H1 (cell line): Measurements from ENCODE around the gene KCNRG. TPM values are rescaled to one million over a fixed set of nuclear protein-coding genes. Genes with fewer than 3 reads are reported as not detected.
"Not testable (repeated sequence)": the region's sequence is repeated elsewhere in the genome, so short reads cannot be mapped to it uniquely, and the experiment has no call there.

Experiments
- CTCF ChIA-PET: fragments of 300-600 bp; sonication (Branson Sonifier 250); formaldehyde crosslinking; loops from one replicate; lab custom pipeline; 2021; ENCODE audit not compliant: partially characterized antibody; lab: Charles Lee
- POLR2A ChIA-PET: fragments of 300-600 bp; sonication (Branson Sonifier 250); formaldehyde crosslinking; loops from one replicate; lab custom pipeline; 2021; ENCODE audit warnings: inconsistent platforms; ENCODE audit not compliant: partially characterized antibody; lab: Charles Lee
- DNase-seq, 2 experiments: peaks; one replicate each; pipeline versions ENCODE4 v3.0.0 to v3.0.0-alpha.2; 2010 to 2022; ENCODE audit warnings: low spot score in 2 of 2, low read depth in 1 of 2, mixed read lengths in 1 of 2
- FAIRE-seq: peaks from 2 replicates; lab custom pipeline; 2011; peaks lifted over from hg19 to GRCh38; lab: Jason Lieb, UNC
- H2AFZ ChIP-seq: 2 replicates; pipeline ENCODE4 v1.8.1; 2012; ENCODE audit warnings: low read length, inconsistent platforms
- H2AK5ac ChIP-seq: 2 replicates; pipeline ENCODE4 v1.6.1; 2013; ENCODE audit warnings: low read depth, low read length
- H2BK120ac ChIP-seq: replicated peaks from 2 replicates; pipeline ENCODE3; 2013; ENCODE audit warnings: low read depth, low read length, inconsistent platforms
- H2BK12ac ChIP-seq: 2 replicates; pipeline ENCODE4 v1.6.1; 2013; ENCODE audit warnings: low read depth, low read length
- H2BK15ac ChIP-seq: 2 replicates; pipeline ENCODE4 v1.6.1; 2013; ENCODE audit warnings: low read length
- H2BK20ac ChIP-seq: 2 replicates; pipeline ENCODE4 v1.6.1; 2013; ENCODE audit warnings: low read length
- H2BK5ac ChIP-seq: 2 replicates; pipeline ENCODE4 v1.6.1; 2013; ENCODE audit warnings: low read depth, low read length
- H3K14ac ChIP-seq: 2 replicates; pipeline ENCODE4 v1.6.1; 2013; ENCODE audit warnings: inconsistent platforms; ENCODE audit not compliant: insufficient read length
- H3K18ac ChIP-seq: 2 replicates; pipeline ENCODE4 v1.6.1; 2013; ENCODE audit warnings: low read length; ENCODE audit errors: extremely low read depth
- H3K23ac ChIP-seq: 2 replicates; pipeline ENCODE4 v1.6.1; 2013; ENCODE audit warnings: inconsistent platforms; ENCODE audit not compliant: insufficient read length
- H3K23me2 ChIP-seq: 2 replicates; pipeline ENCODE4 v1.6.1; 2013; ENCODE audit warnings: low read depth, low read length
- H3K27ac ChIP-seq: 2 replicates; pipeline ENCODE4 v1.6.1; 2011; ENCODE audit warnings: low read depth, low read length, inconsistent platforms
- H3K27me3 ChIP-seq, 4 experiments: replicated peaks in 1 of 4; 1 replicate in 1 of 4; 2 replicates in 3 of 4; pipeline versions ENCODE4 v1.6.1 to v1.8.1; 2011 to 2013; ENCODE audit warnings: low read length in 3 of 4, mild to moderate bottlenecking in 3 of 4, inconsistent platforms in 2 of 4, mixed read lengths in 2 of 4, moderate library complexity in 1 of 4; ENCODE audit not compliant: control insufficient read depth in 3 of 4, insufficient read depth in 3 of 4; ENCODE audit errors: extremely low read depth in 1 of 4
- H3K36me3 ChIP-seq, 4 experiments: 2 replicates each; pipeline versions ENCODE4 v1.6.1 to v1.8.1; 2011 to 2013; ENCODE audit warnings: mild to moderate bottlenecking in 4 of 4, low read length in 3 of 4, moderate library complexity in 2 of 4, control low read depth in 1 of 4, inconsistent platforms in 1 of 4; ENCODE audit not compliant: insufficient read depth in 4 of 4, control insufficient read depth in 2 of 4
- H3K4ac ChIP-seq: replicated peaks from 2 replicates; pipeline ENCODE3; 2013; ENCODE audit warnings: low read length, low read depth, mixed read lengths, inconsistent platforms; ENCODE audit not compliant: insufficient read length
- H3K4me1 ChIP-seq, 4 experiments: replicated peaks in 1 of 4; 1 replicate in 1 of 4; 2 replicates in 3 of 4; pipeline versions ENCODE4 v1.6.1 to v1.8.1; 2011 to 2013; ENCODE audit warnings: low read length in 3 of 4, inconsistent platforms in 2 of 4, mixed read lengths in 1 of 4; ENCODE audit not compliant: insufficient read depth in 4 of 4, control insufficient read depth in 3 of 4
- H3K4me2 ChIP-seq, 2 experiments: 2 replicates each; pipeline versions ENCODE4 v1.6.1 to v1.8.1; 2011 to 2013; ENCODE audit warnings: low read depth in 2 of 2, low read length in 2 of 2, control low read depth in 1 of 2, inconsistent platforms in 1 of 2, mild to moderate bottlenecking in 1 of 2; ENCODE audit not compliant: insufficient read depth in 1 of 2
- H3K4me3 ChIP-seq, 4 experiments: fragments of 200-600, 300-600 bp in 1 of 4; sonication (generic), shearing (Covaris generic), sonication (Bioruptor Twin) in 1 of 4; 2 replicates each; pipeline versions ENCODE4 v1.5.1 to v1.8.1; 2011 to 2016; ENCODE audit warnings: low read length in 4 of 4, low read depth in 3 of 4, control low read depth in 2 of 4, inconsistent platforms in 2 of 4, mild to moderate bottlenecking in 2 of 4, mixed read lengths in 1 of 4, moderate library complexity in 1 of 4; ENCODE audit not compliant: insufficient read depth in 2 of 4; ENCODE audit errors: extremely low read depth in 1 of 4
- H3K56ac ChIP-seq: replicated peaks from 2 replicates; pipeline ENCODE3; 2013; ENCODE audit warnings: low read depth, mild to moderate bottlenecking, mixed read lengths, low read length, inconsistent platforms; ENCODE audit not compliant: insufficient read length
- H3K79me1 ChIP-seq: 2 replicates; pipeline ENCODE4 v1.6.1; 2013; ENCODE audit warnings: low read depth, low read length, control low read depth
- H3K79me2 ChIP-seq, 2 experiments: 2 replicates each; pipeline versions ENCODE4 v1.6.1 to v1.8.1; 2012 to 2013; ENCODE audit warnings: low read length in 2 of 2, mild to moderate bottlenecking in 2 of 2, inconsistent platforms in 1 of 2; ENCODE audit not compliant: insufficient read depth in 2 of 2, control insufficient read depth in 1 of 2
- H3K9ac ChIP-seq, 4 experiments: replicated peaks in 1 of 4; 1 replicate in 1 of 4; 2 replicates in 3 of 4; pipeline versions ENCODE4 v1.6.1 to v1.8.1; 2011 to 2013; ENCODE audit warnings: low read depth in 3 of 4, low read length in 3 of 4, control low read depth in 2 of 4, mild to moderate bottlenecking in 2 of 4, moderate library complexity in 2 of 4, inconsistent platforms in 1 of 4; ENCODE audit errors: extremely low read depth in 1 of 4
- H3K9me3 ChIP-seq, 2 experiments: 2 replicates each; pipeline versions ENCODE4 v1.6.1 to v1.8.1; 2012 to 2013; ENCODE audit warnings: mild to moderate bottlenecking in 2 of 2, moderate library complexity in 2 of 2, control low read depth in 1 of 2, inconsistent platforms in 1 of 2, low read depth in 1 of 2, low read length in 1 of 2, mixed read lengths in 1 of 2; ENCODE audit not compliant: insufficient read depth in 2 of 2
- H4K20me1 ChIP-seq, 2 experiments: replicated peaks in 1 of 2; 2 replicates each; pipeline versions ENCODE3 to v1.8.1; 2011 to 2013; ENCODE audit warnings: inconsistent platforms in 2 of 2, low read length in 2 of 2, mild to moderate bottlenecking in 1 of 2; ENCODE audit not compliant: insufficient read depth in 2 of 2, control insufficient read depth in 1 of 2
- H4K5ac ChIP-seq: 2 replicates; pipeline ENCODE4 v1.6.1; 2013; ENCODE audit warnings: low read length, low read depth, mixed read lengths, inconsistent platforms; ENCODE audit not compliant: insufficient read length
- H4K8ac ChIP-seq: 2 replicates; pipeline ENCODE4 v1.8.0; 2013; ENCODE audit warnings: mild to moderate bottlenecking, moderate library complexity, low read length, inconsistent platforms; ENCODE audit not compliant: insufficient read depth; ENCODE audit errors: extremely low read depth
- H4K91ac ChIP-seq: replicated peaks from 2 replicates; pipeline ENCODE3; 2013; ENCODE audit warnings: low read length, mixed read lengths, inconsistent platforms; ENCODE audit not compliant: insufficient read length
- WGBS, 2 experiments: shearing (Covaris generic) in 1 of 2; methylation state at CpG; one replicate each; pipeline versions ENCODE4 v1.1.6 to v1.1.7; 2013 to 2015; ENCODE audit warnings: low lambda C conversion rate in 2 of 2, mixed read lengths in 2 of 2, inconsistent platforms in 1 of 2, low coverage in 1 of 2, missing lambda C conversion rate in 1 of 2; ENCODE audit not compliant: insufficient replicate concordance in 2 of 2, insufficient coverage in 1 of 2, insufficient read length in 1 of 2; ENCODE audit errors: extremely low coverage in 1 of 2, missing lambda C conversion rate in 1 of 2; 5-methylcytosine and 5-hydroxymethylcytosine counted together
- polyA plus RNA-seq, 7 experiments: library from polyadenylated mRNA; depleted of rRNA in 3 of 7; stranded (reverse) in 5 of 7; unstranded in 2 of 7; fragments of >200 nt in 5 of 7; fragments of 200-250 nt in 2 of 7; gene quantifications; 1 replicate in 5 of 7; 2 replicates in 1 of 7; 4 replicates in 1 of 7; pipeline versions ENCODE4 v1.2.1 to v1.2.3, GENCODE V29; 2011 to 2013; ENCODE audit warnings: missing spikeins in 2 of 7, mixed read lengths in 2 of 7
- total RNA-seq: library from RNA; stranded (reverse); fragmentation: NEBNext Ultra II Directional; extraction: Animal tissue kit (Norgen Biotek cat#: 25700); gene quantifications from 2 replicates; pipeline ENCODE4 v1.2.1, GENCODE V29; 2021

The KCNRG gene
- total and polyA plus RNA-seq, 2 of the 8 experiments (the other 6 are each of a cell fraction or from before 2014, with no cell fraction given) = 0.65 to 1.2 TPM

- H4K20me1 ChIP-seq, H3K23ac ChIP-seq, FAIRE-seq, H3K4me3 ChIP-seq, H2BK12ac ChIP-seq, H3K36me3 ChIP-seq, H3K56ac ChIP-seq, H2BK20ac ChIP-seq, H2BK15ac ChIP-seq, H3K27me3 ChIP-seq, H2AFZ ChIP-seq, H3K23me2 ChIP-seq, H3K18ac ChIP-seq, H4K8ac ChIP-seq, POLR2A ChIA-PET, H3K79me1 ChIP-seq, H3K79me2 ChIP-seq, H2BK5ac ChIP-seq, H3K9ac ChIP-seq, H3K4ac ChIP-seq, H3K4me1 ChIP-seq, DNase-seq, H4K5ac ChIP-seq, H3K14ac ChIP-seq, H2AK5ac ChIP-seq, H3K27ac ChIP-seq, H3K4me2 ChIP-seq, H2BK120ac ChIP-seq, H3K9me3 ChIP-seq, H4K91ac ChIP-seq: not testable (repeated sequence)
- CTCF ChIA-PET = interaction anchor here (10.2 kb wide), 1 partner anchor 14 kb away, joined by 72 read pairs; no protein-coding TSS in a partner anchor
- 86% methylated on average over 6 of the region's 6 CpGs; no CpG with 5 or more reads in 1 of the 2 experiments for WGBS, 2 experiments
These were observed 24.6 kb upstream of the KCNRG start for GRCh38 chr13:49990612-49991011.
